HG03064 (cell line): ENCODE data around the gene OR6Q1.

Experiments
- ATAC-seq: cut with Tn5 transposase; IDR thresholded peaks from one replicate; pipeline ENCODE4 v1.9.1; 2021; ENCODE audit warnings: low read depth; ENCODE audit not compliant: unreplicated experiment

OR6Q1 gene

DNA sequence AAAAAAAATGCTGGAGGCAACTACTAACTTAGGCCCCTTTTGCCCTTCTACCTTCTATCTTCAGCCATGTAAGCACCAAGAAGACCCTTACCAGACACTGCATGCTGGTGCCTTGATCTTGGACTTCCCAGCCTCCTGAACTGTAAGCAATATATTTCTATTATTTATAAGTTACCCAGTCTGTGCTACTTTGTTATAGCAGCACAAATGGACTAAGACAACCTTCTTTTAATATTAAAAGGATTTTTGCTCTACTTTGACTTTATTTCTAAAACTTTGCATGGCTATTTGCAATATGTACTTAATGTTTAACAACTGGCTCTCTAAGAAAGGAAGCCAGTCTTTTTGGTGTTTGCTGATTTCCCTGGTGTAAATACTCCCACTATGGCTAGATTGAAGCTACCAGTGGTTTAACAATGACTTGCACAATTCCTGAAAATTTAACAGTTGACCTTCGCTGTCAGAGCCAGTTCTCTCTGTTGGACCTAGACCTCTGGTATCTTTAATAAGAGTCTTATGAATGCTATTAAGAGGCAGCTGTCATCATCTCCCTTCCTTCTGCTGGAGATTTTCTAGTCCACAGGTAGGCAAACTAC is 25.2 kb downstream of the OR6Q1 start:
- ATAC-seq: no peak

DNA sequence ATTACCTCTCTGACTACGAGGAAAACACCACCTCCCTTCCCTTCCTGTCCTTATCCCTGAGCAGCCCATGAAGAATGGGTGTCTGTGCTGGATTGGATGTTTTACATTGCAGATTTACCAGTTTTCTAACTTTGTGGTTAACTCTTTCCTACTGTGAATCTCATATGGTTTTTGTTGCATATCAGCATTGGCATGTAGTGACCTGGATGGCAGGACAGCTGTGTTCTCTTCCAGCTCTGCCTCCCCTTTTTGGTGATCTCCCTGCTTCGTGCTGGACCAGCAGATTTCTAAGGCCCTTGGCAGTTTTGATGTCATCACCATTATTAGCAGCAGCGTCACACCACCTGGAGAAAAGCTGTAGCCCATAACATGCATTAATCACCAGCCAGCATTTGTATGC is 26.7 kb downstream of the OR6Q1 start:
- no peak for ATAC-seq

DNA sequence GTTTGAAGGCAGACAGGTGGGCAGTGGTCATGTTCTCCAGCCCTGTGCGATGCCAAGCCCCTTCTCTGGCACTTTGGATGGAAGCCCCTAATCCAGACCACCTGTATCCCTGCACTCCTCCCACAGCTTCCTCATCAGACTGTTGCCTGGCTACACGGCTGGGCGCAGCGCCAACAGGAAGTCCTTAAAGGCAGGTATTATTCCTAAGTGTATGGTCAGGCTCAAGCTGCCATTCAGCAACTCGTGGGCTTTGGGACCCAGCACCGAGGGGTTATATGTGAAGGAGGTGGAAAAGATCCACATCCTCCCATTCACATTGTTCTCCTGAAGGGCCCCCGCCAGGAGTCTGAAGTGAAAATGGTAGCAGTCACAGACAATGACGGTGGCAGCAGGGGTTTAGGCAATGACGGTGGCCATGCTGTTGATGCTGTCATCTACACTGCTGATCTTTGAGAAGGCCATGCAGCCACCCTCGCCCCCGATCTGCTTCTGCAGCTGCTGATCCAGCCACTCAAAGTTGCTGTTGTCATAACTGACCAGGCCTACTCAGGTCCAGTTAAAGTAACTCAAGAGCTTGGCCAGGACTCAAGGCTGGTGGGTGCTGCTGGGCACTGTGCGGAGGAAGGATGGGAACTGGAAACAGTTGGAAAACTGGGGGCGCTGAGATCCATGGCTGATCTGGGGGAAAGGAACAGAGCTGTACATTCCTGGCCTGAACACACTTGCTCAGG is 27.7 kb downstream of the OR6Q1 start:
- no peak for ATAC-seq

DNA sequence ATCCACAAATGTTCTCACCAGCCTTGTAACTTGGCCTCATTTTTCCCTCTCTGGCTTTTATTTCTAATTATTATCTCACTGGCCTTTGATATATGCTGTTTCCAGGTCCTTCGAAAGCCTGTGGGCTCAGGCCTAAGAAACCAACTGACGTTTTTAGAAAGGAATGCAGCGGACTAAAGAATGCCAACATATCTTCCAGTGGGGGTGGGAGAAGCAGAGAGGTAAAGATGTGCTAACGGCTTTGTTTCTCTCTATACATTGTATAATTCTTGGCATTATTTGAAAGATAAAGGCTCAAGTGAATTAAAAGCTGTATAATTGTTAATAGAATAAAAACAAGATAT is 28.2 kb downstream of the OR6Q1 start:
- ATAC-seq: no peak

DNA sequence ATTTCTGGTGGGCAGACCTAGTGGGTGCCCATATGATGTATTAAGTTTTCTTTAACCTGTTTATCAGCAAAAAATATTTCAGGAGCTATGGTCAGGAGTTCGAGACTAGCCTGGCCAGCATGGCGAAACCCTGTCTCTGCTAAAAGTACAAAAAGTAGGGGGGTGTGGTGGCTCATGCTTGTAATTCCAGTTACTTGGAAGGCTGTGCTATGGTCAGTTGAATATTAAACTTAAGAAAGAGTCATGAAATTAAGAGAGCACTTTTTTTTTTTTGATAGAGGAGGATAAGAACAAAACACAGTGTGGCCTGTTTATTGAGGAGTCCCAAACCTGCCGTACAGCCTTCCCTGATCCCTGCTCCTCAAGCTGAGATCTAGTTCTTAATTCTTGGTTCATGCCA is 29.8 kb downstream of the OR6Q1 start:
- no peak for ATAC-seq

DNA sequence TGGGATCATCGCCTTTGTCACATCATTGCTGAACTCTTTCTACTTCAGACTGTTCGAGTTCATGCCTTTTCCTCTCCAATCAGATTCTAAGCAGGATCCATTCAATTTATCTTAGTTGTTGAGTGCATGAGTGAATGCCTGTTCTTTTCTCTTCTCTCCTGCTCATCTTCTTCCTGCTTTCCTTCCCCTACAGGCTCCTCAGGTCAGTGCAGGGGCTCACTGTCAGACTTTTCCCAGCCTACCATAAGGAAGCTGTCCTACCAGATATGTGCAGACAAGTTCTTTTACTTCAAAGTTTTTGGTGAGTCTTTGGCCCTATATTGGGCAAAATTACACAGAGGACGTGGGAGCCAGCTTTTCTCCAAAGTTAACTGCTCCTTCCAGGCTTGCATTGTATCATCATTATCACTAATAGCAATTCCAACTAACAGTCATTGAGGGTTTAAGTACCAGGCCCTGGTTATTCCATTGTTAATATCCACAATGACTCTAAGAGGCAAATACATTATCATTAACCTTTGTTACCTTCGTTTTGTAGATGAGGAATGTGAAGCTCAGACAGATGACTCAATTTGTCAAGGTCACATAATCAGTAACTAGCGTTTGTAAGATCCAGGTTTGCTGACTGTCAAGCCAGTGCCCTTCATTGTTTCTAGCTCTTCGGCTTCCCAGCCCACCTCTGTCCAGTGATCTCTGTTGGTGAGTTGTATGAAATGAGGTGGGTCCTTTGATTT is 30.4 kb downstream of the OR6Q1 start:
- ATAC-seq: no peak

DNA sequence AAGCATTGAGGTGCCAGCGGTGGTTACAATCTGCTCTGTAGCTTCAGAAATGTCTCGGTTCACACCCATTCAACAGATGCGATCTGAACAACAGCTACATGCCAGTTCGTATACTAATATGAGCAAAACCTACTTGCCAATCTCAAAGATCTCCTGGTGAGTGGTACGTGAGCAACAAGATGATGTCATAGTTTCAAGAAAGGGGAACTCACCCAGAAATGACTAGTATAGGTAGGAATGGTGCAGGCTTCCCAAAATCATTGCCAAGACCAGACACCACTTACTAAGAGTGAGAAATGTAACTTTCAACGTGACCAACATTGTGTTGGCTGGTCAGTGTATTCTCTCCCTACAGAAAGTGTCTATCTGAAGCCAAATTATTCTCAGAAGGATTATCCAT is 31.1 kb downstream of the OR6Q1 start:
- ATAC-seq: no peak

DNA sequence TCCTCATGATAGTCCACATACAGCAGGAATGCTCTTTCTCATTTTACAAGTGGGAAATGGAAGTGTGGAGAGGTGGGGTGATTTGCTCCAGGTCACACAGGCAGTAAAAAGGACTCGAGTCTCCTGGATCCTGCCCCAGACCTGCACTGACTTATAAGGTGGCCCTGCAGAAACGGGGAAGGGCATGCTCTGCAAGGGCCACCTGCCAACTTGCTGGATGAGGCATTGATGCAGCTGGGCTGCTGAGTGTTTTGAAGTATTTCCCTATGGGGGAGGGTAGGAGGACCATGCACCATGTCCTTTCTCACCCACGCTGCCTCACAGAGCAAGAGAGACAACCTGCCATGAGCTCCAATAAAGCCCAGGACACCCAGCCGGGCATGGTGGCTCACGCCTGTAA is 36.9 kb downstream of the OR6Q1 start:
- no peak for ATAC-seq

DNA sequence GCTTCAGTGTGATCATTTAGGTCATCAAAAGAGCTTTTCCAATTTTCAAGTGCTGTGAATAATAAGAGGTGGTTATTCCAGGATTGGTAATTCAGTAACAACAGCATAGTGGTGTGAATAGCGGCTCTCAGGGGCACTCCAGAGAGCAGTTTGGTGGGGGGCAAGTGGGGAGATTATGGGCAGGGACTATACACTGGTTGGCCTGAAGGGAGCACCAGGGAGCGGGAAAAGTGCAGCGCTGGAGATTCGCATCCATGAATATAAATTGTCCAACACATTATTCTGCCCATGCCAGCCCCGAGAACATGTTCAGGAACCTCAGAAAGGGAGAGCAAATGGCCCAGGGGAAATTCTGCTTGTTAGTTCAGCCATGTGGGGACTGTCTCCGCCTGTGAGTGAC is 37.9 kb downstream of the OR6Q1 start:
- no peak for ATAC-seq

DNA sequence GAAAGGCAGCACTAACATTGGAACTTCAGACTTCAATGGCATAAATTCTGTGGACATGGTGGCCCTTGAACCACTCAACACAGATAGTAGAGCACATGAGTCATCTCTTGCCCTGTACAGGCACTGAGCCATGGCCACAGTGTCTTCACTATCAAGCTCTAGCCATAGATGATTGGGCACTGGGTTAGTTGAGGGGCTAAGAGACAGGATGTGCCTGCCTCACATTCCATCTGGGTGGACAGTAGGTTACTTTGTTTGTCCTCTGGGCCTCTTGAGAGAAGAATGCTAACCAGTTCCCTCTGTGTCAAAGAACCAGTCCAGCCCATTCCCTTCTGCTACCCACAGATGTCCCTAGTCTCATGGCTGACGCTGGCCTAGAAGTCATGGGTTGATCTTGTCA is 39.8 kb downstream of the OR6Q1 start:
- ATAC-seq: no peak

DNA sequence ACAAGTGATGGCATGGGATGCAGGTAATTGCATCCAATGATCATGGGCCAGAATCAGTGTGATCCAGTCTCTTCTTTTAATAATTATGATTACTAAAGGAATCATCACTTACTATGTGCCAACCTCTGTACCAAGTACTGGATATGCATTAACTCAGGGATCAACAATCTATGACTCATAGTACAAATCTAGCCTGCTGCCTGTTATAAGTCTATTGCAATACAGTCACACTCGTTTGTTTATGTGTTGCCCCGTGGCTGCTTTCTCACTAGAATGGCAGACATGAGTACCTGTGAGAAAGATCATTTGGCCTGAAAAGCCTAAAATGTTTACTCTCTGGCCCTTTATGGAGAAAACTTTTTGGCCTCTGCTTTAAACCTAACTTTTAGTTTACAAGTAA is 45.0 kb downstream of the OR6Q1 start:
- no peak for ATAC-seq
